Fibroblast of the conjunctiva (primary cell): Measurements from ENCODE around the gene RHBDF1.

Experiments used
- DNase-seq: peaks from one replicate; pipeline ENCODE4 v3.0.0-alpha.2; 2010; ENCODE audit warnings: low read depth

RHBDF1 gene

GRCh38 chr16:92431-93339 is 20.3 kb upstream of the RHBDF1 start:
- no peak for DNase-seq

- DNase-seq, result peak; percentile 54
These were observed 19.1 kb upstream of the RHBDF1 start for GRCh38 chr16:91484-91883.

GRCh38 chr16:89391-90302 is 17.2 kb upstream of the RHBDF1 start:
- no peak for DNase-seq

GRCh38 chr16:88613-89012 is 16.2 kb upstream of the RHBDF1 start:
- DNase-seq, result no peak

GRCh38 chr16:86483-86952 is 14.1 kb upstream of the RHBDF1 start:
- no peak for DNase-seq

GRCh38 chr16:85865-86264 is 13.4 kb upstream of the RHBDF1 start:
- DNase-seq, result no peak

- no peak for DNase-seq
These were observed 13.0 kb upstream of the RHBDF1 start for GRCh38 chr16:85407-85782.

- peak; percentile 88 for DNase-seq
These were observed 12.4 kb upstream of the RHBDF1 start for GRCh38 chr16:84718-85406.

GRCh38 chr16:83781-84615 is 11.6 kb upstream of the RHBDF1 start:
- DNase-seq, result no peak

GRCh38 chr16:83060-83603 is 10.7 kb upstream of the RHBDF1 start:
- DNase-seq, result no peak

- no peak for DNase-seq
These were observed 7.0 kb upstream of the RHBDF1 start for GRCh38 chr16:79151-80054.

- no peak for DNase-seq
These were observed 6.2 kb upstream of the RHBDF1 start for GRCh38 chr16:78444-79150.

GRCh38 chr16:77807-78443 is 5.5 kb upstream of the RHBDF1 start, which contains the start of gene MPG:
Gene MPG (plus strand): TSS chr16:78225. CDS start chr16:78310, 85 bp downstream.
- DNase-seq, result peak; percentile 64

GRCh38 chr16:77273-77806 is 4.9 kb upstream of the RHBDF1 start:
- no peak for DNase-seq

GRCh38 chr16:76535-77272 is 4.3 kb upstream of the RHBDF1 start:
- peak; percentile 75 for DNase-seq

GRCh38 chr16:75580-76501 is 3.4 kb upstream of the RHBDF1 start:
- peak; percentile 84 for DNase-seq
